MM.1S (cell line): Measurements from ENCODE around the gene COLEC11.

Source experiments
- EZH2 ChIP-seq: fragments of 300-600 bp; sonication (generic); optimal IDR thresholded peaks from 2 replicates; pipeline ENCODE3; 2017; ENCODE audit warnings: low read depth, mild to moderate bottlenecking, antibody characterized with exemption, low read length, mixed read lengths
- TF ChIP-seq, protein P1 (sequence below): fragments of 300-600 bp; sonication (generic); IDR thresholded peaks from 2 replicates; pipeline ENCODE4 v1.5.1; 2016; ENCODE audit warnings: antibody characterized with exemption, low read length, mixed read lengths

DNA sequence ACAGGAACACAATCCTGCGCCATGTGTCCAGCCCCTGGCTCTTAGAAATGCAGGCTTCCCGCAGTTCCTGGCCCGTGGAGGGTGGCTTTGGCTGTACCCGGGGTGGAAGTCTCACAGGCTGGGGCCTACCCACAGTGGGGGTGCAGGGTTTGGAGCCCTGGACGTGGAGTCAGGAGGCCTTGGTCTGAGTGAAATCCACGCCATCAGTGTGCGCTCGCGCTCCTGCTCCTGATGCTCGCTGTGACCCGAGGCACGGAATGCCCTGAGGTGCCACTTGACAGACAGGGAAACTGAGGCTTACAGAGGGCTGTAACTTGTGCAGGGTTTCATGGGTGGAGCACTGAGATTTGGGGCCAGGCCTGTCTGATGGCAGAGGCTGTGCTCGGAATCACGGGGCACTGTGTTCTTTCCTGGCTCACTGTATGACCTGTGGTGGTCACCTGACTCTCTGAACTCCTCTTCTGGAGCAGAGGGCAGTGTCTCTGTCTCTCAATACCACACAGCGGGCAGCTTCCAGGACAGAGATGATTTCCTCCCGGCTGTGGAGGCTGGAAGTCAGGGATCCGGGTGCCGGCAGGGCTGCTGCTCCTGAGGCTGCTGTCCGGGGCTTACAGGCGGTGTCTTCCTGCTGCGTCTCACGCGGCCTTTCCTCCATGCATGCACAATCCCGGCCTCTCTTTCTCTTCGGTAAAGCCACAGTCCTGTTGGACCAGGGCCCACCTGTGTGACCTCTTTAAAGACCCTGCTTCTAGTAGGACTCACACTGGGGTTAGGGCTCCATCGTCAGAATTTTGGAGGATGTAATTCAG, 37.1 kb downstream of the COLEC11 start:
- TF ChIP-seq EZH2, result no peak
- TF ChIP-seq, protein P1, sequence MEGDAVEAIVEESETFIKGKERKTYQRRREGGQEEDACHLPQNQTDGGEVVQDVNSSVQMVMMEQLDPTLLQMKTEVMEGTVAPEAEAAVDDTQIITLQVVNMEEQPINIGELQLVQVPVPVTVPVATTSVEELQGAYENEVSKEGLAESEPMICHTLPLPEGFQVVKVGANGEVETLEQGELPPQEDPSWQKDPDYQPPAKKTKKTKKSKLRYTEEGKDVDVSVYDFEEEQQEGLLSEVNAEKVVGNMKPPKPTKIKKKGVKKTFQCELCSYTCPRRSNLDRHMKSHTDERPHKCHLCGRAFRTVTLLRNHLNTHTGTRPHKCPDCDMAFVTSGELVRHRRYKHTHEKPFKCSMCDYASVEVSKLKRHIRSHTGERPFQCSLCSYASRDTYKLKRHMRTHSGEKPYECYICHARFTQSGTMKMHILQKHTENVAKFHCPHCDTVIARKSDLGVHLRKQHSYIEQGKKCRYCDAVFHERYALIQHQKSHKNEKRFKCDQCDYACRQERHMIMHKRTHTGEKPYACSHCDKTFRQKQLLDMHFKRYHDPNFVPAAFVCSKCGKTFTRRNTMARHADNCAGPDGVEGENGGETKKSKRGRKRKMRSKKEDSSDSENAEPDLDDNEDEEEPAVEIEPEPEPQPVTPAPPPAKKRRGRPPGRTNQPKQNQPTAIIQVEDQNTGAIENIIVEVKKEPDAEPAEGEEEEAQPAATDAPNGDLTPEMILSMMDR, result no peak
